ENCODE data around the gene GNA12.
A peak's percentile ranks its signal among the peaks of the same experiment; 100 is the strongest.

The GNA12 gene

GRCh38 chr7:2710286-2710655, 133.8 kb downstream of the GNA12 start:
- H3K4me3 ChIP-seq (ENCODE audit: low read depth, low read length) = no peak overlapping the region

GRCh38 chr7:2709553-2710285, 134.4 kb downstream of the GNA12 start:
- peak; percentile 97 for TF ChIP-seq CTCF (IDR thresholded peaks at IDR 0.05; ENCODE audit: low read depth, low read length)
- no peak overlapping the region for H3K4me3 ChIP-seq (ENCODE audit: low read depth, low read length)

More at GRCh38 chr7:2710286-2710655, 133.8 kb downstream of the GNA12 start:
- TF ChIP-seq CTCF (IDR thresholded peaks at IDR 0.05; ENCODE audit: low read depth, low read length) = no peak

- H3K4me3 ChIP-seq (ENCODE audit: low read depth, low read length) = no peak overlapping the region
- TF ChIP-seq CTCF (IDR thresholded peaks at IDR 0.05; ENCODE audit: low read depth, low read length) = no peak
Measured at GRCh38 chr7:2708547-2709310, 135.4 kb downstream of the GNA12 start.

DNA sequence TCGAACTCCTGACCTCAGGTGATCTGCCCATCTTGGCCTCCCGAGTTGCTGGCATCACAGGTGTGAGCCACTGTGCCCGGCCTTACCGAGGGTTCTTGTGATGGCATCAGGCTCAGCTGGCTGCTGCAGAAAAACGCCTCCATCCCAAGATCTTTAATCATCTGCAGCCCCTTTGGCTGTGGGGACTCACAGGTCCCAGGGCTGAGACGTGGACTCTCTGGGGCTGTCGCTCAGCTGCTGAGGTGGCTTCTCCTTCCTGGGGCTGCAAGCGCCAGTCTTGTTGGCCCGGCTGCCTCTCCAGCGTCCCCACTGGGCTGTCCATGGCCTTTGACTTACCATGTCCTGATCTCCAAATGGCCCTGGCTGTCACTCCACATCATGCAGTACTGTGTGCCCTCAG, 136.1 kb downstream of the GNA12 start:
- no peak overlapping the region for H3K4me3 ChIP-seq (ENCODE audit: low read depth, low read length)
- no peak for TF ChIP-seq CTCF (IDR thresholded peaks at IDR 0.05; ENCODE audit: low read depth, low read length)

- H3K4me3 ChIP-seq (ENCODE audit: low read depth, low read length) = no peak overlapping the region
- TF ChIP-seq CTCF (IDR thresholded peaks at IDR 0.05; ENCODE audit: low read depth, low read length) = no peak
Measured at GRCh38 chr7:2707481-2707880, 136.6 kb downstream of the GNA12 start.

DNA sequence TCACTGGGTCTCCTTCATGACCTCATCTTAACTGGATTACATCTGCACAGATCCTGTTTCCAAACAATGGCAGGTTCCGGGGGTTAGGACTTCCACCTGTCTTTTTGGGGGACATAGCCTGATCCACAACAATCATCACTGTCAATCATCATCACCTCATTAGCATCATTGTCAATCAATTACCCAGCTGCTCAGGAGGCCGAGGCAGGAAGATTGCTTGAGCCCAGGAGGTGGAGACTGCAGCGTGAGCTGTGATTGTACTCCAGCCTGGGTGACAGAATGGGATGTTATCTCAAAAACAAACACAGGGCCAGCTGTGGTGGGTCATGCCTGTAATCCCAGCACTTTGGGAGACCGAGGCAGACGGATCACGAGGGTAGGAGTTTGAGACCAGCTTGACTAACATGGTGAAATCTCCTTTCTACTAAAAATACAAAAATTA, 137.4 kb downstream of the GNA12 start:
- no peak for TF ChIP-seq CTCF (IDR thresholded peaks at IDR 0.05; ENCODE audit: low read depth, low read length)
- no peak overlapping the region for H3K4me3 ChIP-seq (ENCODE audit: low read depth, low read length)
